HG03439 (cell line): ENCODE results near the gene OR52N5.

ENCODE experiments used
- ATAC-seq: cut with Tn5 transposase; IDR thresholded peaks from one replicate; pipeline ENCODE4 v1.9.1; 2021; ENCODE audit warnings: mild to moderate bottlenecking, moderate library complexity; ENCODE audit not compliant: unreplicated experiment

Gene OR52N5

GRCh38 chr11:5726351-5726750 is 56.8 kb downstream of the OR52N5 start:
- no peak for ATAC-seq
